VCaP (cell line): ENCODE measurements around the gene HPF1.
A peak's percentile ranks its signal among the peaks of the same experiment; 100 is the strongest.
"Not testable (repeated sequence)": the region's sequence is repeated elsewhere in the genome, so short reads cannot be mapped to it uniquely, and the experiment has no call there.

ENCODE experiments used
- H3K27ac ChIP-seq: fragments of 450-650 bp; 2 replicates; pipeline ENCODE4 v1.5.1; 2017
- CTCF ChIP-seq: fragments of 450-650 bp; conservative IDR thresholded peaks from 2 replicates; pipeline ENCODE4 v1.5.1; 2017; ENCODE audit warnings: mild to moderate bottlenecking, moderate library complexity

HPF1 gene

DNA sequence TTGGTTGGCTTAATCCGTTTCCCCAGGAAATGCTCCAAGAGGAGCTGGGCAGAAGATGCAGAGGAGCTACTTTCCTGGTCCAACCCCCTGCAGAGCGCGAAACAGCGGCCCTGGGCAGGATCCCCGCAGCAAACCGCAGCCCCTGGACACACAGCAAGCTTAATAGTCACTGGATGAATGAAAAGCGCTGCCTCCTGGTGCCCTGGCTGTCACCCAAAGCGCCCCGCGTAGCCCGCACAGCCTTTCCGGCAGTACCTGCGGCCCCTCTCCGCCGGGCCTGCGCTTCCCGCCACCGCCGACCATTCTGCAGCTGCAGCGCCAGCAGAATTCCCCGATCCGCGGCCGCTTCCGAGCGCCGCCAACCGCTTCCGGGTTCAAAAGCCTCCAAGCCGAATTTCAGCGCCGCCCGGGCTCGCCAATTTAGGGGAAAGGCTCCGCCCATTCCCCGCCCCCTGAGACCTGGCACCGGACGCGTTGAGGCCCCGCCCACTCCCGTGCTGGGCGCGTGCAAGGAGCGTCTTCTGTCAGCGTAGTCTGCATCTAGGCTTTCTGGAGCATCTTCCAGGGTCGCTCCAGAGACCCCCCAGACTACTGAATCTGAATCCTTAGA, at the start of gene HPF1:
TSS of gene HPF1 (minus strand) at position 370 of the 610 bp plus-strand sequence. CDS start at position 303, 67 bp downstream.
- H3K27ac ChIP-seq: peak within 1 kb of the TSS; percentile 81
- no peak for TF ChIP-seq CTCF

GRCh38 chr4:169806770-169807169, 49.0 kb upstream of the HPF1 start:
- not testable (repeated sequence) for H3K27ac ChIP-seq

GRCh38 chr4:169803413-169803812, 45.7 kb upstream of the HPF1 start:
- no peak for TF ChIP-seq CTCF

DNA sequence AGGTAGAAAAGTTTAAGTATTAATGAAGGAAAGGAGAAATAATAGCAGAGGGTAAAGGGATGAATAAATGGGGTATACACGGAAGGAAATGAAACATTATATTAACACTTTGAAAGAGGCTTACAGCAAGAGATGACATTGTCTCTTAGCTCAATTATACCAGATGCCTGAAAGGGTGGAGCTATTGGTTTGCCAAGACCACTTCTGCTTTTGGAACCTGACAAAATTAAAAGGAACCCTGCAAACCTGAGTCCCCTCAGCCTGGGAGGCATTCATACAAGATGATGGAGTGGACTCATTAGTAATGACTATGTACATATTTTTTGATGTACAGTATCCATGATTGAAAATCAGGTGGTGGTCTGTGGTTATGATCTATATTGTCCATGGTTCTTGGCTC, 45.1 kb upstream of the HPF1 start:
- no peak for TF ChIP-seq CTCF

More at GRCh38 chr4:169803413-169803812, 45.7 kb upstream of the HPF1 start:
- no peak overlapping the region for H3K27ac ChIP-seq

DNA sequence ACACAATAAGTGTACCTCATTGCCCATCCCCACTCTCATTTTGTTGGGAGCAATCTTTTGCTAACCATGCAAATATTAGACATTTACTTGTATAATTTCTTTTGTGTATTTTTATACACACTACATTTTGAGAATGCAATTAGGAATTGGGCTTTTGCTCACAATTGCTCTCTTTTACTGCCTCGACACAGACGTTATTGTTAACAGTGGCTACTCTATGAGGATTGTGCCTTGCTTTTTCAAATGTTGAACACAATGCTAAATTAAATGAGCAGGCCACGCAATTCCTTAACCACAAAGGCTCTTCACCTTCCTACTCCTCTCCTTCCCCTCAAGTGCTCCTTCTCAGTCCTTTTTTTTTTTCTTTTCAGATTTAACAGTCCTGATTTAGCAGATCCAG, 42.8 kb upstream of the HPF1 start:
- no peak for TF ChIP-seq CTCF
- H3K27ac ChIP-seq: no peak overlapping the region

More for the DNA sequence above, 45.1 kb upstream of the HPF1 start:
- H3K27ac ChIP-seq: no peak overlapping the region

DNA sequence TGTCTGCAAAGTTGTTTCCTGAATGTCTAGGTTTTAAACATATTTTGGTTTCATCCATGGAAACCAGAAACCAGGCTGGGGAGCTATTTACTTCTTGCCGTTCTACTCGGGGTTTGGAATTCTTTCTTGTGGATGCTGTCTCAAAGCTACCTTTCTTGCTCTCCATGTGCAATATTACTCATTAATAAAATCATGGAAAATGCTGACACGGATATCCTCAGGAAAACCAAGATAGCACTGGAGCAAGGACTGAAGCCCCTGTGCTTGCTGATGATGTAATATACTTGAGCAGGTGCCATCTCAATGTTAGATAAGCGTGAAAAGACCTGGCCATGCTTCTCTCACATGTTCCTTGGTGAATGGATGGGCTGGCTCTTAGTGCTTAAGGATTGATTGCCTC, 41.5 kb upstream of the HPF1 start:
- H3K27ac ChIP-seq: no peak overlapping the region
- TF ChIP-seq CTCF: no peak

DNA sequence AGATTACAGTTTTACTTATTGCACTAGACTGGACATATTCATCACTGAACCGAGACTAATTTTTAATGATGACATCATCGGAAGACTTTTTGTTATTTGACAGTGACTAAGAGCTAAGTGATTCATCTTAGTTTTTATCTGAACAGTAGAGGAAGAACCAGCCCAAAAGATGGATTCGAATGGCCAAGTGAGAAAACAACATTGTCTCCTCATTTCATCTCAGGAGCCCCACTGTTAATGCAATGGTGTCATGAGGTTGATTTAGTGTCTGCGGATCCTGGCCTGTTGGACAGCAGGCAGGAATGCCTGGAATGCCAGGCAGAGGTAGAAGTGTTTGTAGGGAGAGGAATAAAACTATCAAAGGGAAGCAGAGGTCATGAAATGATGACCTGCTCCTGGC, 37.8 kb upstream of the HPF1 start:
- no peak for TF ChIP-seq CTCF
- H3K27ac ChIP-seq: no peak overlapping the region

DNA sequence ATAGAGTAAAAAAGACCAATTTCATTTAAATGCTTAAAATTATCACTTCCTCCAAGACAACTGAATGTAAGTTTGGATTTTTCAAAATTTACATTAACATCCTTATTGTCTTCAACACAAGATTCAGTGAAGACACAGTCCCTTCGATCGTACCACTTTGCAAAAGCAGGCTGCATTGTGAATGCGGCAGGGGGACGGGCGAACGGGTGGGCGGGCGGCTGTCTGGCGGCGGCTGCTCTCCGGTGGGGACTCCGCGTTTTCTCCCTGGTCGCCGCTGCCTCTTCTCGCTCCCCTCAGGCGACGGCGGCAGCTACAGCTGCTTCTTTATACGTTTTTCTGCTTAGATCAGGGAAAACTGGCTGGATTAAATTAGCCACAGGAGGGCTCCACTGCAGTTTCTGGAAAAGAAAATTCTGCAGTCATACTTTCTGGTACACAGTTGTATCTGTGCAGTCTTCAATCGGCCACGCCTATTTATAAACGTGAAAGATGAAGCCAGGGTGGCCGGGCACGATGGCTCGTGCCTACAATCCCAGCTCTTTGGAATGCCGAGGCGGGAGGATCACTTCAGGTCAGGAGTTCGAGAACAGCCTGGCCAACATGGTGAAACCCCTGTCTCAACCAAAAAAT, 33.9 kb upstream of the HPF1 start:
- TF ChIP-seq CTCF: peak; percentile 93
- H3K27ac ChIP-seq: no peak overlapping the region
